ENCODE data around the gene ERBB3.
"Not testable (repeated sequence)": the region's sequence is repeated elsewhere in the genome, so short reads cannot be mapped to it uniquely, and the experiment has no call there.

The ERBB3 gene

GRCh38 chr12:56110571-56110970 lies 30.6 kb downstream of the ERBB3 start:
- DNase-seq (ENCODE audit: low read depth in 2 of 2, low spot score in 1 of 2), result no peak

GRCh38 chr12:56114084-56114483 lies 34.1 kb downstream of the ERBB3 start:
- DNase-seq (ENCODE audit: low read depth in 2 of 2, low spot score in 1 of 2), result no peak

- DNase-seq (ENCODE audit: low read depth in 2 of 2, low spot score in 1 of 2), result no peak
Measured at GRCh38 chr12:56115329-56115728, 35.4 kb downstream of the ERBB3 start.

GRCh38 chr12:56116267-56117081 lies 36.5 kb downstream of the ERBB3 start, which contains the start of gene RPL41:
Gene RPL41, plus strand, starts transcription at chr12:56116633.
- peak; percentile 88 to 91 for DNase-seq (ENCODE audit: low read depth in 2 of 2, low spot score in 1 of 2)

GRCh38 chr12:56117082-56117706 lies 37.2 kb downstream of the ERBB3 start:
- not testable (repeated sequence) for DNase-seq (ENCODE audit: low read depth in 2 of 2, low spot score in 1 of 2)

GRCh38 chr12:56117778-56118687 lies 38.1 kb downstream of the ERBB3 start, which contains the start of gene ZC3H10:
Gene ZC3H10, plus strand, starts transcription at chr12:56118266. Its CDS starts 2,297 bp downstream, at chr12:56120563.
- peak; percentile 91 to 95 for DNase-seq (ENCODE audit: low read depth in 2 of 2, low spot score in 1 of 2)

- DNase-seq (ENCODE audit: low read depth in 2 of 2, low spot score in 1 of 2), result no peak
Measured at GRCh38 chr12:56118688-56119357, 38.9 kb downstream of the ERBB3 start.

GRCh38 chr12:56119361-56119796 lies 39.4 kb downstream of the ERBB3 start:
- no peak for DNase-seq (ENCODE audit: low read depth in 2 of 2, low spot score in 1 of 2)

GRCh38 chr12:56120158-56120846 lies 40.3 kb downstream of the ERBB3 start:
- no peak for DNase-seq (ENCODE audit: low read depth in 2 of 2, low spot score in 1 of 2)

GRCh38 chr12:56121204-56121870 lies 41.4 kb downstream of the ERBB3 start:
- DNase-seq (ENCODE audit: low read depth in 2 of 2, low spot score in 1 of 2), result no peak

- DNase-seq (ENCODE audit: low read depth in 2 of 2, low spot score in 1 of 2), result no peak
Measured at GRCh38 chr12:56122637-56123036, 42.7 kb downstream of the ERBB3 start.

GRCh38 chr12:56124133-56124532 lies 44.2 kb downstream of the ERBB3 start:
- no peak for DNase-seq (ENCODE audit: low read depth in 2 of 2, low spot score in 1 of 2)

GRCh38 chr12:56126732-56127239 lies 46.8 kb downstream of the ERBB3 start:
- DNase-seq (ENCODE audit: low read depth in 2 of 2, low spot score in 1 of 2), result no peak

GRCh38 chr12:56127485-56127887 lies 47.5 kb downstream of the ERBB3 start:
- DNase-seq (ENCODE audit: low read depth in 2 of 2, low spot score in 1 of 2), result no peak

- peak; percentile 88 to 96 for DNase-seq (ENCODE audit: low read depth in 2 of 2, low spot score in 1 of 2)
Measured at GRCh38 chr12:56127888-56128669, 48.1 kb downstream of the ERBB3 start, which contains the start of gene ESYT1. Gene ESYT1, plus strand, starts transcription at chr12:56128267. Its CDS starts 53 bp downstream, at chr12:56128320.

GRCh38 chr12:56128670-56129205 lies 48.8 kb downstream of the ERBB3 start:
- no peak for DNase-seq (ENCODE audit: low read depth in 2 of 2, low spot score in 1 of 2)

- peak; percentile 54 to 66 for DNase-seq (ENCODE audit: low read depth in 2 of 2, low spot score in 1 of 2)
Measured at GRCh38 chr12:56129206-56129941, 49.4 kb downstream of the ERBB3 start.
